Measurements from ENCODE around the gene FSTL4.

GRCh38 chr5:133420440-133421301 is 191.7 kb downstream of the FSTL4 start:
- TF ChIP-seq CTCF (optimal IDR thresholded peaks at IDR 0.05 in 1 of 3, IDR thresholded peaks at IDR 0.05 in 1 of 3, conservative IDR thresholded peaks at IDR 0.05 in 1 of 3; ENCODE audit: extremely low read depth in 1 of 3, insufficient read depth in 2 of 3, low read length in 3 of 3) (no peak), EZH2 (IDR thresholded peaks at IDR 0.05; ENCODE audit: low read length) (no peak)

Measured in keratinocyte (primary cell).